Measurements from ENCODE around the gene ZMIZ1. TPM values are rescaled to one million over a fixed set of nuclear protein-coding genes. Genes with fewer than 3 reads are reported as not detected.
A peak's percentile ranks its signal among the peaks of the same experiment; 100 is the strongest.

The ZMIZ1 gene
- total and polyA plus RNA-seq, 4 donors = 3.9 to 19.1 (median 9.8) TPM

- Histone ChIP-seq H3K9ac (ENCODE audit: low read depth in 1 of 2, low read length in 2 of 2) (no peak overlapping the region), H3K4me1 (ENCODE audit: control insufficient read depth in 4 of 4, insufficient read depth in 4 of 4, low read length in 3 of 4) (peaks cover 6 to 43% (median 38%) of the 10 kb centered on the region in 4 donors), H3K27me3 (ENCODE audit: control insufficient read depth in 4 of 4, insufficient read depth in 4 of 4, low read length in 3 of 4) (no peaks in the 10 kb centered on the region), H3K27ac (ENCODE audit: low read depth in 1 of 2, low read length in 2 of 2) (no peak overlapping the region), H3K4me3 (ENCODE audit: low read depth in 1 of 3, low read length in 3 of 3) (no peak overlapping the region), H3K9me3 (ENCODE audit: control insufficient read depth in 4 of 4, low read length in 3 of 4) (no peaks in the 10 kb centered on the region), H3K36me3 (ENCODE audit: control insufficient read depth in 4 of 4, insufficient read depth in 3 of 4, low read depth in 1 of 4, low read length in 3 of 4) (peaks cover 0 to 12% (median 1%) of the 10 kb centered on the region in 4 donors)
- WGBS = 38% methylated on average over 16 of the region's 16 CpGs
- DNase-seq (ENCODE audit: low spot score) = peak; percentile 61
- TF ChIP-seq RXRA (IDR thresholded peaks at IDR 0.05) (peak; percentile 92 to 96), GABPA (IDR thresholded peaks at IDR 0.05 in 1 of 2, conservative IDR thresholded peaks at IDR 0.05 in 1 of 2) (peak in 1 of 2 donors; percentile 47), RAD21 (IDR thresholded peaks at IDR 0.05) (peak; percentile 76 to 82), FOXA1 (IDR thresholded peaks at IDR 0.05) (peak; percentile 60), TAF1 (conservative IDR thresholded peaks at IDR 0.05) (no peak), YY1 (IDR thresholded peaks at IDR 0.05) (peak; percentile 71), MAX (IDR thresholded peaks at IDR 0.05) (no peak), FOXA2 (IDR thresholded peaks at IDR 0.05) (peak; percentile 59), HNF4A (conservative IDR thresholded peaks at IDR 0.05) (peak; percentile 82 to 87), JUND (IDR thresholded peaks at IDR 0.05) (peak; percentile 50 to 87), SP1 (IDR thresholded peaks at IDR 0.05) (peak; percentile 69), EGR1 (IDR thresholded peaks at IDR 0.05; ENCODE audit: low read depth in 2 of 2) (peak in 1 of 2 donors; percentile 35), NR2F2 (IDR thresholded peaks at IDR 0.05) (peak; percentile 66), HNF4G (IDR thresholded peaks at IDR 0.05) (peak; percentile 37), CTCF (IDR thresholded peaks at IDR 0.05; ENCODE audit: low read depth, low read length, missing input control) (peak; percentile 16)
- TF ChIP-seq, protein P1, sequence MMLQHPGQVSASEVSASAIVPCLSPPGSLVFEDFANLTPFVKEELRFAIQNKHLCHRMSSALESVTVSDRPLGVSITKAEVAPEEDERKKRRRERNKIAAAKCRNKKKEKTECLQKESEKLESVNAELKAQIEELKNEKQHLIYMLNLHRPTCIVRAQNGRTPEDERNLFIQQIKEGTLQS (IDR thresholded peaks at IDR 0.05) = no peak
- TF ChIP-seq, protein P2, sequence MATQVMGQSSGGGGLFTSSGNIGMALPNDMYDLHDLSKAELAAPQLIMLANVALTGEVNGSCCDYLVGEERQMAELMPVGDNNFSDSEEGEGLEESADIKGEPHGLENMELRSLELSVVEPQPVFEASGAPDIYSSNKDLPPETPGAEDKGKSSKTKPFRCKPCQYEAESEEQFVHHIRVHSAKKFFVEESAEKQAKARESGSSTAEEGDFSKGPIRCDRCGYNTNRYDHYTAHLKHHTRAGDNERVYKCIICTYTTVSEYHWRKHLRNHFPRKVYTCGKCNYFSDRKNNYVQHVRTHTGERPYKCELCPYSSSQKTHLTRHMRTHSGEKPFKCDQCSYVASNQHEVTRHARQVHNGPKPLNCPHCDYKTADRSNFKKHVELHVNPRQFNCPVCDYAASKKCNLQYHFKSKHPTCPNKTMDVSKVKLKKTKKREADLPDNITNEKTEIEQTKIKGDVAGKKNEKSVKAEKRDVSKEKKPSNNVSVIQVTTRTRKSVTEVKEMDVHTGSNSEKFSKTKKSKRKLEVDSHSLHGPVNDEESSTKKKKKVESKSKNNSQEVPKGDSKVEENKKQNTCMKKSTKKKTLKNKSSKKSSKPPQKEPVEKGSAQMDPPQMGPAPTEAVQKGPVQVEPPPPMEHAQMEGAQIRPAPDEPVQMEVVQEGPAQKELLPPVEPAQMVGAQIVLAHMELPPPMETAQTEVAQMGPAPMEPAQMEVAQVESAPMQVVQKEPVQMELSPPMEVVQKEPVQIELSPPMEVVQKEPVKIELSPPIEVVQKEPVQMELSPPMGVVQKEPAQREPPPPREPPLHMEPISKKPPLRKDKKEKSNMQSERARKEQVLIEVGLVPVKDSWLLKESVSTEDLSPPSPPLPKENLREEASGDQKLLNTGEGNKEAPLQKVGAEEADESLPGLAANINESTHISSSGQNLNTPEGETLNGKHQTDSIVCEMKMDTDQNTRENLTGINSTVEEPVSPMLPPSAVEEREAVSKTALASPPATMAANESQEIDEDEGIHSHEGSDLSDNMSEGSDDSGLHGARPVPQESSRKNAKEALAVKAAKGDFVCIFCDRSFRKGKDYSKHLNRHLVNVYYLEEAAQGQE (IDR thresholded peaks at IDR 0.05) = peak; percentile 57
- TF ChIP-seq, protein P3, sequence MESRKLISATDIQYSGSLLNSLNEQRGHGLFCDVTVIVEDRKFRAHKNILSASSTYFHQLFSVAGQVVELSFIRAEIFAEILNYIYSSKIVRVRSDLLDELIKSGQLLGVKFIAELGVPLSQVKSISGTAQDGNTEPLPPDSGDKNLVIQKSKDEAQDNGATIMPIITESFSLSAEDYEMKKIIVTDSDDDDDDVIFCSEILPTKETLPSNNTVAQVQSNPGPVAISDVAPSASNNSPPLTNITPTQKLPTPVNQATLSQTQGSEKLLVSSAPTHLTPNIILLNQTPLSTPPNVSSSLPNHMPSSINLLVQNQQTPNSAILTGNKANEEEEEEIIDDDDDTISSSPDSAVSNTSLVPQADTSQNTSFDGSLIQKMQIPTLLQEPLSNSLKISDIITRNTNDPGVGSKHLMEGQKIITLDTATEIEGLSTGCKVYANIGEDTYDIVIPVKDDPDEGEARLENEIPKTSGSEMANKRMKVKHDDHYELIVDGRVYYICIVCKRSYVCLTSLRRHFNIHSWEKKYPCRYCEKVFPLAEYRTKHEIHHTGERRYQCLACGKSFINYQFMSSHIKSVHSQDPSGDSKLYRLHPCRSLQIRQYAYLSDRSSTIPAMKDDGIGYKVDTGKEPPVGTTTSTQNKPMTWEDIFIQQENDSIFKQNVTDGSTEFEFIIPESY (IDR thresholded peaks at IDR 0.05) = no peak
Measured at GRCh38 chr10:79127151-79127961, 58.6 kb downstream of the ZMIZ1 start.
